ENCODE measurements around the gene GAL3ST2. TPM values are rescaled to one million over a fixed set of nuclear protein-coding genes. Genes with fewer than 3 reads are reported as not detected.
"Not testable (repeated sequence)": the region's sequence is repeated elsewhere in the genome, so short reads cannot be mapped to it uniquely, and the experiment has no call there.

The GAL3ST2 gene
- total RNA-seq, 1 donor from 2014 or later, result not detected

DNA sequence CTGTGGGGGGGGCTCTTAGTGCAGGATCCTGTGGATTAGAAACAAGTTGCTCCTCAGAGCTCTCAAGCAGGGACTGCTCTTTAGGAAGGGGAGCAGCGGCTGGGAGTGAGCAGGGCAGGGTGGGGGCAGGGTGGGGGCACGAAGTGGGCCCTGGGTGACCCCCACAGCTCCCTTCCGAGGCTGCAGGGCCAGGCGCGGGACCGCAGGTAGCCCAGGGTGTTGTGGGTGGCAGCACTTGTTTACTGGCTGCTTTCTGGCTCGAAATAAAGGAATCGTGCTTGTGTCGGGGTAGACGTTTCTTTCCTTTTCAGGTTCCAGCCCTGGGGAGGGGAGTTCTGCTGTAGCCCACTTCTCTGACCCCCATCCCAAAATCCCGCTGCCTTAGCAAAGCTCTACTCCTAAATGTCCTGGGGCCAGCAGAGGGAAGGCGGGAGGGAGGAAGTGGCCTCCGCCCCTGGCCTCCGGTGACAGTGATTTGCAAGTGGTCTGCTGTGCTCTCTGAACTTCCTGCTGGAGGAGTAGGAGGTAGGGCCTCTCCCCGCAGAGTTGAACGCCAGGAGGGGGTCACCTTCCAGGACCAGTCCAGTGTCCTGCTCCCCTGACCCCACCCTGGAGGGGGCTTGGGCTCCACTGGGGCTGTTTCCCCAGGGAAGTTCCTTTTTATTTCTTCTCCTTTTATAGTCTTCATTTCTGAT is 40.7 kb downstream of the GAL3ST2 start:
- DNase-seq (ENCODE audit: low spot score), result no peak
- Mint-ChIP-seq H3K4me1 (ENCODE audit: unreplicated experiment) (peaks cover 7% of the 10 kb centered on the region), H3K36me3 (ENCODE audit: low read depth, unreplicated experiment) (no peaks in the 10 kb centered on the region), H3K27ac (ENCODE audit: unreplicated experiment) (no peak overlapping the region), H3K9me3 (ENCODE audit: unreplicated experiment) (no peaks in the 10 kb centered on the region), H3K4me3 (ENCODE audit: unreplicated experiment) (no peak overlapping the region), H3K27me3 (ENCODE audit: unreplicated experiment) (peaks cover 7% of the 10 kb centered on the region)
- TF ChIP-seq, protein P1, sequence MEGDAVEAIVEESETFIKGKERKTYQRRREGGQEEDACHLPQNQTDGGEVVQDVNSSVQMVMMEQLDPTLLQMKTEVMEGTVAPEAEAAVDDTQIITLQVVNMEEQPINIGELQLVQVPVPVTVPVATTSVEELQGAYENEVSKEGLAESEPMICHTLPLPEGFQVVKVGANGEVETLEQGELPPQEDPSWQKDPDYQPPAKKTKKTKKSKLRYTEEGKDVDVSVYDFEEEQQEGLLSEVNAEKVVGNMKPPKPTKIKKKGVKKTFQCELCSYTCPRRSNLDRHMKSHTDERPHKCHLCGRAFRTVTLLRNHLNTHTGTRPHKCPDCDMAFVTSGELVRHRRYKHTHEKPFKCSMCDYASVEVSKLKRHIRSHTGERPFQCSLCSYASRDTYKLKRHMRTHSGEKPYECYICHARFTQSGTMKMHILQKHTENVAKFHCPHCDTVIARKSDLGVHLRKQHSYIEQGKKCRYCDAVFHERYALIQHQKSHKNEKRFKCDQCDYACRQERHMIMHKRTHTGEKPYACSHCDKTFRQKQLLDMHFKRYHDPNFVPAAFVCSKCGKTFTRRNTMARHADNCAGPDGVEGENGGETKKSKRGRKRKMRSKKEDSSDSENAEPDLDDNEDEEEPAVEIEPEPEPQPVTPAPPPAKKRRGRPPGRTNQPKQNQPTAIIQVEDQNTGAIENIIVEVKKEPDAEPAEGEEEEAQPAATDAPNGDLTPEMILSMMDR (IDR thresholded peaks at IDR 0.05; ENCODE audit: unreplicated experiment), result no peak

DNA sequence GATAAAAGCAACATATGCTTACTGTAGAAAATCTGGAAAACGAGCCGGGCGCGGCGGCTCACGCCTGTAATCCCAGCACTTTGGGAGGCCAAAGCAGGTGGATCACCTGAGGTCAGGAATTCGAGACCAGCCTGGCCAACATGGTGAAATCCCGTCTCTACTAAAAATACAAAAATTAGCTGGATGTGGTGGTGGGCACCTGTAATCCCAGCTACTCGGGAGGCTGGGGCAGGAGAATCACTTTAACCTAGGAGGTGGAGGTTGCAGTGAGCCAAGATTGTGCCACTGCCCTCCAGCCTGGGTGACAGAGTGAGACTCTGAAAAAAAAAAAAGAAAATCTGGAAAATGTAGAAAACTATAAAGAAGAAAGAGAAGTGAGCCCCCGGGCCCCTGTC is 41.2 kb downstream of the GAL3ST2 start:
- Mint-ChIP-seq H3K27me3 (ENCODE audit: unreplicated experiment) (peaks cover 12% of the 10 kb centered on the region), H3K4me1 (ENCODE audit: unreplicated experiment) (peaks cover 11% of the 10 kb centered on the region)
- not testable (repeated sequence) for H3K9me3 Mint-ChIP-seq (ENCODE audit: unreplicated experiment); DNase-seq (ENCODE audit: low spot score); H3K36me3 Mint-ChIP-seq (ENCODE audit: low read depth, unreplicated experiment); H3K4me3 Mint-ChIP-seq (ENCODE audit: unreplicated experiment); H3K27ac Mint-ChIP-seq (ENCODE audit: unreplicated experiment)

DNA sequence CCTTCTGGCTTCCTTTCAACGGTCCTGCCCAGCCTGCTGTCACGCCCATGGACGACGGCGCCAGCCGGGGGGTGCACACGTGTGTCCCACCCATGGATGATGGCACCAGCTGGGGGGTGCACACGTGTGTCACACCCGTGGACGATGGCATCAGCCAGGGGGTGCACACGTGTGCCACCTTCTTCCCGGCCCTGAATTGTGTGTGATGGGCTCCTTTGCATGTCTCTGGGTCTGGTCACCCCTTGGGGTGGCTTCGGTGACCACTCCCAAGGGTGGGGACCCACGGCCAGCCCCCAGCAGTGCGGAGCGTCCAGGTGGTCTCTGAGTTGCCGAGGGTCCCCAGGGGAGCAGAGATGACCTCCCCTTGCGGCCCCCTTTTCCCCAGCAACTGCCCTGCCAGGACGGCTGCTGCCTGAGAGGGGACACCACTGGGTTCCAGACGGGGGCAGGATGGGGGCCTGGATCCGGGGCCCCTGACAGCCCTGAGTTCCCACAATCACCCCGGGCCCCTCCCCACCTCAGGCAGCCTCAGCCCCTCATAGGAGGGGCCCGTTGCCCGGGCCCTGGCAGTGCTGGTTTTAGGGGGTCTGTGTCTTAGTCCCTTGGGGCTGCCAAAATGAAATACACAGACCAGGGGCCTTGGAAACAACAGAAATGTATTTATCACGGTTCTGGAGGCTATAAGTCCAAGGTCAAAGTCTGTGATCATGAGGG is 41.8 kb downstream of the GAL3ST2 start:
- Mint-ChIP-seq H3K4me3 (ENCODE audit: unreplicated experiment) (no peak overlapping the region), H3K36me3 (ENCODE audit: low read depth, unreplicated experiment) (peaks cover 8% of the 10 kb centered on the region), H3K9me3 (ENCODE audit: unreplicated experiment) (peaks cover 6% of the 10 kb centered on the region), H3K27me3 (ENCODE audit: unreplicated experiment) (peaks cover 14% of the 10 kb centered on the region), H3K4me1 (ENCODE audit: unreplicated experiment) (peaks cover 14% of the 10 kb centered on the region), H3K27ac (ENCODE audit: unreplicated experiment) (no peak overlapping the region)
- TF ChIP-seq, protein P1 (IDR thresholded peaks at IDR 0.05; ENCODE audit: unreplicated experiment), result no peak
- no peak for DNase-seq (ENCODE audit: low spot score)

DNA sequence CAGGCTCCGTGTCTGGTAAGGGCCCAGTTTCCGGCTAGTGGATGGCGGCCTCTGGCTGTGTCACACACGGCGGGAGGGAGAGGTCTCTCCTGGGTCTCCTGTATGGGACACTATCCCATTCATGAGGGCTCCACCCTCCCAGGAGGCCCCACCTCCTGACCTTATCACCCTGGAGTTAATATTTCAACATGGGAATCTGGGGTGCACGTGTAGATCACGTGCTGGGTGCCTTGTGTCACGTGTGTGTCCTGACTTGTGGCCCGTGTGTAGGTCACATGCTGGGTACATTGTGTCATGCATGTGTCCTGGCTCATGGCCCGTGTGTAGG is 42.3 kb downstream of the GAL3ST2 start:
- H3K27ac Mint-ChIP-seq (ENCODE audit: unreplicated experiment), result no peak overlapping the region
- H3K9me3 Mint-ChIP-seq (ENCODE audit: unreplicated experiment), result peaks cover 10% of the 10 kb centered on the region
- TF ChIP-seq, protein P1 (IDR thresholded peaks at IDR 0.05; ENCODE audit: unreplicated experiment), result no peak
- peaks cover 12% of the 10 kb centered on the region for H3K36me3 Mint-ChIP-seq (ENCODE audit: low read depth, unreplicated experiment)
- H3K4me3 Mint-ChIP-seq (ENCODE audit: unreplicated experiment), result no peak overlapping the region
- DNase-seq (ENCODE audit: low spot score), result no peak
- H3K27me3 Mint-ChIP-seq (ENCODE audit: unreplicated experiment), result peaks cover 18% of the 10 kb centered on the region
- peaks cover 18% of the 10 kb centered on the region for H3K4me1 Mint-ChIP-seq (ENCODE audit: unreplicated experiment)

DNA sequence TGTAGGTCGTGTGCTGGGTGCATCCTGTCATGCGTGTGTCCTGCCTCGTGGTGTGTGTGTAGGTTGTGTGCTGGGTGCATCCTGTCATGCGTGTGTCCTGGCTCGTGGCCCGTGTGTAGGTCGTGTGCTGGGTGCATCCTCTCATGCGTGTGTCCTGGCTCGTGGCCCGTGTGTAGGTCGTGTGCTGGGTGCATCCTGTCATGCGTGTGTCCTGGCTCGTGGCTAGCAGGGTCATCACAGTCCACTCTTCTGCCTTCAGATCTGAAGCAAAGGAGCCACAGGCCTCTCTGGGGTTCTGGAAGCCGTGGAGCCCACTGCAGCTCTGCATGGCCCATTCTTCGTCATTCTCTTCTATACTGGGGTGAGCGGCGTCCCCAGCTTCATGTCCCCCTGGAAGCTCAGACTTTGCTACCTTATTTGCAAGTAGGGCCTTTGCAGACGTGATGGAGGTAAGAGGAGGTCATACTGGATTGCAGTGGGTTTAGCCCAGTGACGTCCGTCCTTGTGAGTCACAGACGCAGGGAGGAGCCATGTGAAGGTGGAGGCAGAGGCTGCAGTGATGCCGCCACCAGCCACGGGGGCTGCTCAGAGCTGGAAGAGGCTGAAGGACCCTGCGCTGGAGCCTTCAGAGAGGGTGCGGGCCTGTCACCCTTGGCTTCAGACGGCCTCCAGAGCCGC is 43.5 kb downstream of the GAL3ST2 start:
- peaks cover 22% of the 10 kb centered on the region for H3K27me3 Mint-ChIP-seq (ENCODE audit: unreplicated experiment)
- H3K4me3 Mint-ChIP-seq (ENCODE audit: unreplicated experiment); H3K27ac Mint-ChIP-seq (ENCODE audit: unreplicated experiment); DNase-seq (ENCODE audit: low spot score): not testable (repeated sequence)
- H3K9me3 Mint-ChIP-seq (ENCODE audit: unreplicated experiment), result peaks cover 13% of the 10 kb centered on the region
- H3K4me1 Mint-ChIP-seq (ENCODE audit: unreplicated experiment), result peaks cover 24% of the 10 kb centered on the region
- H3K36me3 Mint-ChIP-seq (ENCODE audit: low read depth, unreplicated experiment), result peaks cover 19% of the 10 kb centered on the region

All from endothelial cell (in vitro differentiated cells).